HCT116 (cell line): Measurements from ENCODE around the gene STPG2. TPM values are rescaled to one million over a fixed set of nuclear protein-coding genes. Genes with fewer than 3 reads are reported as not detected.

ENCODE experiments used
- ATAC-seq: fragments of 200-7000 bp; cut with Tn5 transposase; 2 replicates; pipeline ENCODE4 v1.9.1; 2020; ENCODE audit warnings: mild to moderate bottlenecking, moderate library complexity
- BruUV-seq: library from RNA; stranded (reverse); fragments of 400-500 nt; replicated peaks from 2 replicates; lab custom pipeline; 2021; lab: Mats Ljungman, UMichigan
- CTCF ChIA-PET: fragments of 300-600 bp; sonication (Branson Sonifier 250); formaldehyde crosslinking; loops from one replicate; lab custom pipeline; 2021; ENCODE audit warnings: antibody characterized with exemption; lab: Charles Lee
- POLR2A ChIA-PET: fragments of 300-600, 350-600 bp; sonication (Branson Sonifier 250); formaldehyde crosslinking; loops from one replicate; lab custom pipeline; 2021; ENCODE audit warnings: antibody characterized with exemption; lab: Charles Lee
- RAD21 ChIA-PET, 2 experiments: fragments of 300-600 bp; sonication (Branson Sonifier 250); formaldehyde crosslinking; loops; one replicate each; lab custom pipeline; 2023; ENCODE audit warnings: low total read pairs in 2 of 2; ENCODE audit not compliant: uncharacterized antibody in 2 of 2, unreplicated experiment in 2 of 2, low non-redundant PET in 1 of 2; lab: Charles Lee
- DNase-seq: peaks from one replicate; pipeline ENCODE4 v3.0.0-alpha.2; 2010; ENCODE audit warnings: low read depth, low spot score
- H2AFZ ChIP-seq: fragments of 200-600 bp; shearing (Covaris generic), sonication (generic); 2 replicates; pipeline ENCODE4 v1.6.1; 2017; ENCODE audit warnings: low read depth, mixed run types, mixed read lengths, antibody characterized with exemption, low read length; ENCODE audit not compliant: poor library complexity, severe bottlenecking
- H3K27ac ChIP-seq: 2 replicates; pipeline ENCODE4 v1.5.1; 2012; ENCODE audit warnings: low read depth, low read length
- H3K27me3 ChIP-seq: fragments of 200-600 bp; sonication (generic); 2 replicates; pipeline ENCODE4 v1.6.1; 2016; ENCODE audit warnings: mixed run types, low read length, mixed read lengths; ENCODE audit not compliant: insufficient read depth
- H3K36me3 ChIP-seq, 2 experiments: fragments of 200-500 bp in 1 of 2; fragments of 200-600 bp in 1 of 2; sonication (Bioruptor generic) in 1 of 2; sonication (generic) in 1 of 2; 2 replicates each; pipeline versions ENCODE4 v1.5.1 to v1.6.1; 2014 to 2016; ENCODE audit warnings: low read length in 2 of 2, inconsistent platforms in 1 of 2, mixed read lengths in 1 of 2, mixed run types in 1 of 2; ENCODE audit not compliant: insufficient read depth in 2 of 2, control insufficient read depth in 1 of 2
- H3K4me1 ChIP-seq, 2 experiments: fragments of 200-600 bp in 1 of 2; sonication (generic) in 1 of 2; 2 replicates each; pipeline versions ENCODE4 v1.5.1 to v1.6.1; 2012 to 2017; ENCODE audit warnings: low read length in 2 of 2, inconsistent platforms in 1 of 2, mild to moderate bottlenecking in 1 of 2, mixed read lengths in 1 of 2, mixed run types in 1 of 2, moderate library complexity in 1 of 2; ENCODE audit not compliant: insufficient read depth in 2 of 2, control insufficient read depth in 1 of 2
- H3K4me2 ChIP-seq: fragments of 200-600 bp; sonication (generic); 2 replicates; pipeline ENCODE4 v1.6.1; 2017; ENCODE audit warnings: mixed run types, low read length, mixed read lengths
- H3K4me3 ChIP-seq, 2 experiments: fragments of 200-600 bp in 1 of 2; sonication (generic) in 1 of 2; replicated peaks in 1 of 2; 2 replicates each; pipeline ENCODE4 v1.5.1; 2011 to 2016; ENCODE audit warnings: low read length in 2 of 2, control low read depth in 1 of 2, low read depth in 1 of 2, mild to moderate bottlenecking in 1 of 2, mixed read lengths in 1 of 2, mixed run types in 1 of 2
- H3K79me2 ChIP-seq: fragments of 200-600 bp; sonication (generic); 2 replicates; pipeline ENCODE4 v1.6.1; 2017; ENCODE audit warnings: mild to moderate bottlenecking, mixed run types, low read length, moderate library complexity, mixed read lengths; ENCODE audit not compliant: insufficient read depth
- H3K9ac ChIP-seq: fragments of 200-600 bp; sonication (generic); 2 replicates; pipeline ENCODE4 v1.6.1; 2016; ENCODE audit warnings: low read length, mixed read lengths
- H3K9me2 ChIP-seq: fragments of 200-600 bp; sonication (generic), shearing (Covaris generic); 2 replicates; pipeline ENCODE4 v1.6.1; 2017; ENCODE audit warnings: mixed run types, mild to moderate bottlenecking, moderate library complexity; ENCODE audit not compliant: insufficient read depth
- H3K9me3 ChIP-seq, 2 experiments: fragments of 200-500 bp in 1 of 2; fragments of 200-600 bp in 1 of 2; sonication (Bioruptor generic) in 1 of 2; sonication (generic) in 1 of 2; 2 replicates each; pipeline ENCODE4 v1.6.1; 2014 to 2017; ENCODE audit warnings: low read length in 2 of 2, mixed read lengths in 2 of 2, inconsistent platforms in 1 of 2, low read depth in 1 of 2, mild to moderate bottlenecking in 1 of 2, mixed run types in 1 of 2, moderate library complexity in 1 of 2; ENCODE audit not compliant: control insufficient read depth in 1 of 2, insufficient read depth in 1 of 2
- H4K20me1 ChIP-seq: fragments of 200-600 bp; sonication (generic), shearing (Covaris generic); 2 replicates; pipeline ENCODE4 v1.6.1; 2017; ENCODE audit warnings: mixed run types, mild to moderate bottlenecking, moderate library complexity; ENCODE audit not compliant: insufficient read depth
- CBX3 ChIP-seq: IDR thresholded peaks from 2 replicates; pipeline ENCODE4 v1.6.1; 2012; ENCODE audit warnings: low read depth
- EGR1 ChIP-seq: IDR thresholded peaks from 2 replicates; pipeline ENCODE4 v1.6.1; 2012; ENCODE audit warnings: low read depth
- EZH2 ChIP-seq: fragments of 200-600 bp; sonication (generic); IDR thresholded peaks from 2 replicates; pipeline ENCODE4 v1.6.1; 2017; ENCODE audit warnings: antibody characterized with exemption, mixed run types
- EZH2phosphoT487 ChIP-seq: fragments of 200-600 bp; IDR thresholded peaks from 2 replicates; pipeline ENCODE4 v1.6.1; 2018; ENCODE audit warnings: antibody characterized with exemption, borderline replicate concordance
- POLR2AphosphoS5 ChIP-seq: IDR thresholded peaks from 2 replicates; pipeline ENCODE4 v1.6.1; 2011; ENCODE audit warnings: mild to moderate bottlenecking, low read depth, low read length, moderate library complexity
- SIN3A ChIP-seq: IDR thresholded peaks from 2 replicates; pipeline ENCODE4 v1.6.1; 2012; ENCODE audit warnings: low read depth
- SP1 ChIP-seq: IDR thresholded peaks from 2 replicates; pipeline ENCODE4 v1.6.1; 2012; ENCODE audit warnings: low read depth
- ZFX ChIP-seq: fragments of 450-650 bp; IDR thresholded peaks from 2 replicates; pipeline ENCODE4 v1.6.1; 2017
- intact Hi-C: fragments of 100-400 bp; cut with micrococcal nuclease; formaldehyde crosslinking; loops from 2 replicates; pipeline ENCODE4 v1.10.0; 2022
- total RNA-seq: library from RNA; stranded (reverse); gene quantifications from one replicate; pipeline ENCODE4 v1.2.1, GENCODE V29; 2021; ENCODE audit not compliant: unreplicated experiment
- TF ChIP-seq, protein P1 (sequence below): IDR thresholded peaks from 2 replicates; pipeline ENCODE4 v1.6.1; 2012; ENCODE audit warnings: low read depth
- TF ChIP-seq, protein P2 (sequence below), 3 experiments: fragments of 200-600 bp in 1 of 3; sonication (generic) in 1 of 3; IDR thresholded peaks in 2 of 3; conservative IDR thresholded peaks in 1 of 3; 2 replicates each; pipeline ENCODE4 v1.5.1; 2012 to 2017; ENCODE audit warnings: low read depth in 2 of 3, low read length in 2 of 3, antibody characterized with exemption in 1 of 3, borderline replicate concordance in 1 of 3, control low read depth in 1 of 3, mild to moderate bottlenecking in 1 of 3, mixed read lengths in 1 of 3, mixed run types in 1 of 3, moderate library complexity in 1 of 3; ENCODE audit not compliant: insufficient read depth in 1 of 3

STPG2 gene
- total RNA-seq, 1 experiment from 2014 or later: not detected

DNA sequence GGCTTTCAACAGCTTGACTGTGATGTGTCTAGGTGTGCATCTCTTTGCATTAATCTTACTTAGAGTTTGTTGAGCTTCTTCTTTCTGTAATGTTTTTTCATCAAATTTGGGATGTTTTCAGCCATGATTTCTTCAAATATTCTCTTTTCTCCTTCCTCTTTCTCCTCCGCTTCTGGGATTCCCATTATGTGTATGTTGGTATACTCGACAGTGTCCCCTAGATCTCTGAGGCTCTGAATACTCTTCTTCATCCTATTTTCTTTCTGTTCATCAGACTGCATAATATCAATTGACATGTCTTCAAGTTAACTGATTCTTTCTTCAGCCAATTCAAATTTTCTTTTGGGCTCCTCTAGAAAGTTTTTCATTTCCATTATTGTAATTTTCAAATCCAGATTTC is 25.9 kb downstream of the STPG2 start:
- no TSS peak for BruUV-seq
- no peak for DNase-seq
- CTCF ChIA-PET: no interaction called here

More for the DNA sequence above, 25.9 kb downstream of the STPG2 start:
- H3K27ac ChIP-seq: no peak overlapping the region
- RAD21 ChIA-PET: no interaction called here
- H4K20me1 ChIP-seq: no peaks in the 10 kb centered on the region
- no peak overlapping the region for H3K4me3 ChIP-seq
- ATAC-seq: no peak
- TF ChIP-seq EGR1 (no peak), SP1 (no peak), EZH2 (no peak), POLR2AphosphoS5 (no peak), SIN3A (no peak), ZFX (no peak), EZH2phosphoT487 (no peak), CBX3 (no peak)
- TF ChIP-seq, protein P1, sequence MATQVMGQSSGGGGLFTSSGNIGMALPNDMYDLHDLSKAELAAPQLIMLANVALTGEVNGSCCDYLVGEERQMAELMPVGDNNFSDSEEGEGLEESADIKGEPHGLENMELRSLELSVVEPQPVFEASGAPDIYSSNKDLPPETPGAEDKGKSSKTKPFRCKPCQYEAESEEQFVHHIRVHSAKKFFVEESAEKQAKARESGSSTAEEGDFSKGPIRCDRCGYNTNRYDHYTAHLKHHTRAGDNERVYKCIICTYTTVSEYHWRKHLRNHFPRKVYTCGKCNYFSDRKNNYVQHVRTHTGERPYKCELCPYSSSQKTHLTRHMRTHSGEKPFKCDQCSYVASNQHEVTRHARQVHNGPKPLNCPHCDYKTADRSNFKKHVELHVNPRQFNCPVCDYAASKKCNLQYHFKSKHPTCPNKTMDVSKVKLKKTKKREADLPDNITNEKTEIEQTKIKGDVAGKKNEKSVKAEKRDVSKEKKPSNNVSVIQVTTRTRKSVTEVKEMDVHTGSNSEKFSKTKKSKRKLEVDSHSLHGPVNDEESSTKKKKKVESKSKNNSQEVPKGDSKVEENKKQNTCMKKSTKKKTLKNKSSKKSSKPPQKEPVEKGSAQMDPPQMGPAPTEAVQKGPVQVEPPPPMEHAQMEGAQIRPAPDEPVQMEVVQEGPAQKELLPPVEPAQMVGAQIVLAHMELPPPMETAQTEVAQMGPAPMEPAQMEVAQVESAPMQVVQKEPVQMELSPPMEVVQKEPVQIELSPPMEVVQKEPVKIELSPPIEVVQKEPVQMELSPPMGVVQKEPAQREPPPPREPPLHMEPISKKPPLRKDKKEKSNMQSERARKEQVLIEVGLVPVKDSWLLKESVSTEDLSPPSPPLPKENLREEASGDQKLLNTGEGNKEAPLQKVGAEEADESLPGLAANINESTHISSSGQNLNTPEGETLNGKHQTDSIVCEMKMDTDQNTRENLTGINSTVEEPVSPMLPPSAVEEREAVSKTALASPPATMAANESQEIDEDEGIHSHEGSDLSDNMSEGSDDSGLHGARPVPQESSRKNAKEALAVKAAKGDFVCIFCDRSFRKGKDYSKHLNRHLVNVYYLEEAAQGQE: no peak
- TF ChIP-seq, protein P2, sequence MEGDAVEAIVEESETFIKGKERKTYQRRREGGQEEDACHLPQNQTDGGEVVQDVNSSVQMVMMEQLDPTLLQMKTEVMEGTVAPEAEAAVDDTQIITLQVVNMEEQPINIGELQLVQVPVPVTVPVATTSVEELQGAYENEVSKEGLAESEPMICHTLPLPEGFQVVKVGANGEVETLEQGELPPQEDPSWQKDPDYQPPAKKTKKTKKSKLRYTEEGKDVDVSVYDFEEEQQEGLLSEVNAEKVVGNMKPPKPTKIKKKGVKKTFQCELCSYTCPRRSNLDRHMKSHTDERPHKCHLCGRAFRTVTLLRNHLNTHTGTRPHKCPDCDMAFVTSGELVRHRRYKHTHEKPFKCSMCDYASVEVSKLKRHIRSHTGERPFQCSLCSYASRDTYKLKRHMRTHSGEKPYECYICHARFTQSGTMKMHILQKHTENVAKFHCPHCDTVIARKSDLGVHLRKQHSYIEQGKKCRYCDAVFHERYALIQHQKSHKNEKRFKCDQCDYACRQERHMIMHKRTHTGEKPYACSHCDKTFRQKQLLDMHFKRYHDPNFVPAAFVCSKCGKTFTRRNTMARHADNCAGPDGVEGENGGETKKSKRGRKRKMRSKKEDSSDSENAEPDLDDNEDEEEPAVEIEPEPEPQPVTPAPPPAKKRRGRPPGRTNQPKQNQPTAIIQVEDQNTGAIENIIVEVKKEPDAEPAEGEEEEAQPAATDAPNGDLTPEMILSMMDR (IDR thresholded peaks at IDR 0.05 in 2 of 3, conservative IDR thresholded peaks at IDR 0.05 in 1 of 3; ENCODE audit: borderline replicate concordance in 1 of 3, insufficient read depth in 1 of 3, low read depth in 2 of 3, low read length in 2 of 3): no peak
- H3K4me1 ChIP-seq: no peaks in the 10 kb centered on the region
- H3K79me2 ChIP-seq: no peaks in the 10 kb centered on the region
- H3K9me2 ChIP-seq: no peaks in the 10 kb centered on the region
- intact Hi-C loops: no loop called here
- H3K4me2 ChIP-seq: no peak overlapping the region
- no peaks in the 10 kb centered on the region for H3K27me3 ChIP-seq
- POLR2A ChIA-PET: no interaction called here
- no peak overlapping the region for H3K9ac ChIP-seq
- no peaks in the 10 kb centered on the region for H3K36me3 ChIP-seq
- H2AFZ ChIP-seq: no peak overlapping the region
- H3K9me3 ChIP-seq: no peaks in the 10 kb centered on the region
